HepG2 (cell line): Measurements from ENCODE around the gene RAPGEF5. TPM values are rescaled to one million over a fixed set of nuclear protein-coding genes. Genes with fewer than 3 reads are reported as not detected.

Source experiments
- ATAC-seq: fragments of 200-7000 bp; cut with Tn5 transposase; 3 replicates; pipeline ENCODE4 v1.9.1; 2020; ENCODE audit warnings: mild to moderate bottlenecking, moderate library complexity
- BruUV-seq: library from RNA; stranded (reverse); fragments of 400-500 nt; replicated peaks from 2 replicates; lab custom pipeline; 2021; lab: Mats Ljungman, UMichigan
- CTCF ChIA-PET: fragments of 300-600 bp; formaldehyde crosslinking; extraction: SDS; loops from one replicate; lab custom pipeline; 2021; ENCODE audit warnings: low total read pairs, inconsistent platforms, low intra/inter-chr PET ratio; lab: Yijun Ruan, JAX
- POLR2A ChIA-PET: fragments of 350-600 bp; sonication (Branson Sonifier 250); formaldehyde crosslinking; loops from one replicate; lab custom pipeline; 2020; ENCODE audit warnings: antibody characterized with exemption, inconsistent platforms; lab: Yijun Ruan, JAX
- DNase-seq: peaks from one replicate; pipeline ENCODE4 v3.0.0-alpha.2; 2015; ENCODE audit warnings: low spot score
- FAIRE-seq: peaks from 3 replicates; lab custom pipeline; 2011; peaks lifted over from hg19 to GRCh38; lab: Jason Lieb, UNC
- H2AFZ ChIP-seq: one replicate; pipeline ENCODE4 v1.6.1; 2011; ENCODE audit warnings: low read length, inconsistent platforms
- H3K27ac ChIP-seq: fragments of 300-600 bp; 3 replicates; pipeline ENCODE4 v1.8.0; 2011; ENCODE audit warnings: mixed run types, mild to moderate bottlenecking, mixed read lengths, low read length, inconsistent platforms; ENCODE audit not compliant: insufficient read depth; ENCODE audit errors: extremely low read length
- H3K27me3 ChIP-seq, 2 experiments: fragments of 200-600 bp in 1 of 2; 2 replicates in 1 of 2; 3 replicates in 1 of 2; pipeline versions ENCODE4 v1.6.0 to v1.8.0; 2011; ENCODE audit warnings: low read length in 2 of 2, mild to moderate bottlenecking in 2 of 2, moderate library complexity in 2 of 2, inconsistent platforms in 1 of 2; ENCODE audit not compliant: insufficient read depth in 2 of 2, control insufficient read depth in 1 of 2
- H3K36me3 ChIP-seq, 2 experiments: fragments of 200-600 bp in 1 of 2; replicated peaks in 1 of 2; 2 replicates in 1 of 2; 3 replicates in 1 of 2; pipeline versions ENCODE4 v1.5.1 to v1.8.0; 2011; ENCODE audit warnings: low read length in 2 of 2, inconsistent platforms in 1 of 2; ENCODE audit not compliant: insufficient read depth in 2 of 2, control insufficient read depth in 1 of 2
- H3K4me1 ChIP-seq: 2 replicates; pipeline ENCODE4 v1.5.1; 2012; ENCODE audit warnings: low read length, inconsistent platforms; ENCODE audit not compliant: insufficient read depth
- H3K4me2 ChIP-seq: 2 replicates; pipeline ENCODE4 v1.6.0; 2011; ENCODE audit warnings: low read depth, low read length, inconsistent platforms
- H3K4me3 ChIP-seq, 3 experiments: fragments of 200-600 bp in 1 of 3; sonication (generic), shearing (Covaris generic) in 1 of 3; replicated peaks in 1 of 3; 2 replicates each; pipeline ENCODE4 v1.5.1; 2011 to 2016; ENCODE audit warnings: low read length in 3 of 3, inconsistent platforms in 2 of 3, low read depth in 2 of 3, mild to moderate bottlenecking in 2 of 3, control low read depth in 1 of 3, mixed read lengths in 1 of 3; ENCODE audit not compliant: insufficient read depth in 1 of 3
- H3K79me2 ChIP-seq: one replicate; pipeline ENCODE4 v1.6.1; 2011; ENCODE audit warnings: low read length, inconsistent platforms; ENCODE audit not compliant: insufficient read depth
- H3K9ac ChIP-seq: 2 replicates; pipeline ENCODE4 v1.6.0; 2011; ENCODE audit warnings: mild to moderate bottlenecking, low read depth, low read length, inconsistent platforms; ENCODE audit not compliant: insufficient read depth
- H3K9me3 ChIP-seq: 2 replicates; pipeline ENCODE4 v1.5.1; 2012; ENCODE audit warnings: mild to moderate bottlenecking, low read length
- H4K20me1 ChIP-seq: 2 replicates; pipeline ENCODE4 v1.6.0; 2011; ENCODE audit warnings: inconsistent platforms, mild to moderate bottlenecking, low read length, moderate library complexity; ENCODE audit not compliant: insufficient read depth
- ARNT ChIP-seq: fragments of 450-650 bp; IDR thresholded peaks from 2 replicates; pipeline ENCODE4 v1.6.1; 2017
- FOSL2 ChIP-seq: sonication (generic); formaldehyde crosslinking; IDR thresholded peaks from 2 replicates; pipeline ENCODE4 v1.4.0; 2020; ENCODE audit warnings: missing genetic modification reagents
- FOXA1 ChIP-seq, 2 experiments: fragments of 450-650 bp in 1 of 2; sonication (generic) in 1 of 2; formaldehyde crosslinking in 1 of 2; IDR thresholded peaks; 2 replicates each; pipeline versions ENCODE4 v1.4.0 to v1.6.1; 2016 to 2020; ENCODE audit warnings: missing genetic modification reagents in 1 of 2
- ISL2 ChIP-seq: sonication (generic); formaldehyde crosslinking; IDR thresholded peaks from 2 replicates; pipeline ENCODE4 v1.5.0; 2020; ENCODE audit warnings: missing genetic modification reagents
- NFIC ChIP-seq: IDR thresholded peaks from 2 replicates; pipeline ENCODE4 v1.6.1; 2012; ENCODE audit warnings: mild to moderate bottlenecking, low read length, inconsistent platforms
- NRL ChIP-seq: sonication (generic); formaldehyde crosslinking; IDR thresholded peaks from 2 replicates; pipeline ENCODE4 v1.5.0; 2020; ENCODE audit warnings: missing genetic modification reagents, mild to moderate bottlenecking, moderate library complexity, borderline replicate concordance
- RCOR2 ChIP-seq: IDR thresholded peaks from 2 replicates; pipeline ENCODE4 v1.6.1; 2016; ENCODE audit warnings: missing biosample characterization, missing genetic modification reagents
- TEAD3 ChIP-seq: optimal IDR thresholded peaks from 2 replicates; pipeline ENCODE3; 2016; ENCODE audit warnings: borderline replicate concordance
- ZNF224 ChIP-seq: sonication (generic); formaldehyde crosslinking; IDR thresholded peaks from 2 replicates; pipeline ENCODE4 v1.5.0; 2020; ENCODE audit warnings: mild to moderate bottlenecking, missing genetic modification reagents
- ZNF577 ChIP-seq: sonication (generic); formaldehyde crosslinking; IDR thresholded peaks from 2 replicates; pipeline ENCODE4 v1.4.0; 2020; ENCODE audit warnings: mild to moderate bottlenecking, low read depth, missing genetic modification reagents, borderline replicate concordance
- WGBS: methylation state at CpG from one replicate; pipeline ENCODE4 v1.1.6; 2017; ENCODE audit warnings: low lambda C conversion rate; 5-methylcytosine and 5-hydroxymethylcytosine counted together
- in situ Hi-C: cut with HindIII; loops from 2 replicates; pipeline ENCODE4 v1.10.0; 2017; ENCODE audit warnings: low pct_unique_long_range_greater_than_20kb; ENCODE audit not compliant: extremely low pct_ligation_motif_present
- intact Hi-C: fragments of 100-400 bp; cut with micrococcal nuclease; formaldehyde crosslinking; loops from one replicate; pipeline ENCODE4 v1.10.0; 2022; ENCODE audit not compliant: unreplicated experiment
- polyA plus RNA-seq, 8 experiments: library from polyadenylated mRNA; depleted of rRNA in 3 of 8; stranded (reverse) in 7 of 8; unstranded in 1 of 8; fragments of >200 nt; fragmentation: Illumina TruSeq in 4 of 8; extraction: Trizol in 4 of 8; gene quantifications; 2 replicates each; pipeline versions ENCODE4 v1.2.1 to v1.2.3, GENCODE V29; 2011 to 2016; ENCODE audit warnings: low read depth in 4 of 8, missing spikeins in 1 of 8, mixed read lengths in 1 of 8; ENCODE audit not compliant: insufficient read depth in 1 of 8
- total RNA-seq, 5 experiments: library from RNA; depleted of rRNA; stranded (reverse); fragments of >200 nt; fragmentation: Illumina TruSeq; extraction: Trizol; gene quantifications; 2 replicates each; pipeline ENCODE4 v1.2.3, GENCODE V29; 2016; ENCODE audit warnings: low read depth in 1 of 5
- TF ChIP-seq, protein P1 (sequence below): IDR thresholded peaks from 2 replicates; pipeline ENCODE4 v1.6.1; 2016; ENCODE audit warnings: missing compliant biosample characterization, missing genetic modification reagents, borderline replicate concordance
- TF ChIP-seq, protein P2 (sequence below): sonication (generic); formaldehyde crosslinking; IDR thresholded peaks from 2 replicates; pipeline ENCODE4 v1.5.1; 2020; ENCODE audit warnings: missing genetic modification reagents, mild to moderate bottlenecking, borderline replicate concordance
- TF ChIP-seq, protein P3 (sequence below): sonication (generic); formaldehyde crosslinking; IDR thresholded peaks from 2 replicates; pipeline ENCODE4 v1.5.1; 2020; ENCODE audit warnings: mild to moderate bottlenecking, missing genetic modification reagents
- TF ChIP-seq, protein P4 (sequence below): sonication (generic); formaldehyde crosslinking; IDR thresholded peaks from 2 replicates; pipeline ENCODE4 v1.9.0; 2021; ENCODE audit warnings: missing genetic modification reagents, mild to moderate bottlenecking, borderline replicate concordance
- TF ChIP-seq, protein P5 (sequence below): sonication (generic); formaldehyde crosslinking; IDR thresholded peaks from 2 replicates; pipeline ENCODE4 v1.4.0; 2020; ENCODE audit warnings: missing genetic modification reagents

The RAPGEF5 gene
- total and polyA plus RNA-seq, 2 of the 13 experiments (the other 11 are each of a cell fraction or from before 2014, with no cell fraction given) = 17.1 to 23.4 TPM

DNA sequence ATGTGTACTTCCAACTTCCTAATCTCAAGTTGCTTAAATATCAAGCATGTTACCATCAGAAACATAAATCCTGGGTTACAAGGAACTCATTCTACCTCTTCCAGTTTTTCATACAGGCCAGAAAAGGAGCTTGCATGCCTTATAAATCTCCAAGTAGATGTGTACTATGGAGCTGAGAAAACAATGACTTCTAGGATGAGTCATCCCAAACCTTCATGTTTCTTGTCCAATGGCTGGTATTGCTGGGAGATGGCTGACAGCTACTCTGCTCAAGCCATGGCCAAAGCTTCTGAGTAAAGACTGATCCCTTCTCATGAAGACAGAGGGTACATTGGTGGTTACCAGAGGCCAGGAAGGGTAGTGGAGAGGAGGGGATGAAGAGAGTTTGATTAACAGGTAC, 8.6 kb downstream of the RAPGEF5 start (continued):
- TF ChIP-seq FOSL2 (CRISPR knock-in tag) = peak; percentile 75
- TF ChIP-seq ARNT = no peak
- no peak for TF ChIP-seq ZNF224 (CRISPR knock-in tag)
- no peak for TF ChIP-seq NFIC

DNA sequence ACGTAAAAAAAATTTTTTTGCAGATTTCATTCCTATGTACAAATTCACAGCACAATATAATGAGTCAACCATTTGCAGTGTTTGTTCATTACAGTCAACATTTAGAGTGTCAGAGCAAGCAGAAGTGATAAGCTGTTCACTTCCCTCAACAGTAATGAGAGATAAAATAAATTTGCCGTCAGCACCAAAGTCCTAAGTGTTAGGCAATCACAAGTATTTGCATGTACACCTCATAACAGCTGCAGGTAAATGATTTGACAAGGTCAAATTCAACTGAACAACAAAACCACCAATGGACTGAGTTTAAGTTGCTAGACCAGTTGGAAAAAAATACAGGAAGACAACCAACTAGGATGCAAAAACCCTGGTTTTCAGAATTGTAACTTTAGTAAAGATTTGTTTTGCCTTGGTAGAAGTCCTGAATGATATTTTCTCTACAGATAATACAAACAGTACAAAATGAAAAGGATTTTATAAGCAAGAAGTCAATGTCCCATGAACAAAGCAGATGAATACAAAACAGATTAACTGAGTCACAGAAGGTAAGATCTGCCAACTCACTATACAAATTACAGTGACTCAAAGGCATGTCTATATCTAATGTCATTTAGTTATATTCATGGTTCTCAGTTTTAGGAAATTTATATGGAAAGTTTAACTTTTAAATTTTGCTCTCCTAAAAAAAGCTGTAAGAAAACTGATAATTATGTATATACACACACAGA, 10.4 kb downstream of the RAPGEF5 start:
- H2AFZ ChIP-seq = no peak overlapping the region
- H3K4me1 ChIP-seq = peaks cover 100% of the 10 kb centered on the region
- 10% methylated on average over 2 of the region's 2 CpGs for WGBS
- no TSS peak for BruUV-seq
- H3K4me2 ChIP-seq = peak overlapping the region; percentile 49
- H3K79me2 ChIP-seq = peaks cover 99% of the 10 kb centered on the region
- H3K27ac ChIP-seq = peak overlapping the region; percentile 56
- CTCF ChIA-PET = no interaction called here
- no peaks in the 10 kb centered on the region for H3K9me3 ChIP-seq
- FAIRE-seq = no peak
- H3K9ac ChIP-seq = peak overlapping the region; percentile 14; the same call in 1 of the 2 replicates
- DNase-seq = peak; percentile 74
- H3K4me3 ChIP-seq = peak overlapping the region in 1 of 3 experiments; percentile 17; a peak in 1 of 6 replicates
- H3K36me3 ChIP-seq = peaks cover 0 to 18% of the 10 kb centered on the region in 2 experiments; a peak in 3 of 5 replicates
- H3K27me3 ChIP-seq = no peaks in the 10 kb centered on the region
- peak; percentile 73 for ATAC-seq
- H4K20me1 ChIP-seq = peaks cover 35% of the 10 kb centered on the region
- intact Hi-C loops = no loop called here
- POLR2A ChIA-PET = interaction anchor here (0.9 to 2.8 kb wide), 2 partner anchors 10 to 12 kb away, joined by 3 to 17 read pairs; partner anchors contain the start of gene RAPGEF5
- in situ Hi-C loops = no loop called here
- TF ChIP-seq FOXA1 (IDR thresholded peaks at IDR 0.05) = no peak
- no peak for TF ChIP-seq FOXA1 (CRISPR knock-in tag; IDR thresholded peaks at IDR 0.05)
- TF ChIP-seq, protein P1, sequence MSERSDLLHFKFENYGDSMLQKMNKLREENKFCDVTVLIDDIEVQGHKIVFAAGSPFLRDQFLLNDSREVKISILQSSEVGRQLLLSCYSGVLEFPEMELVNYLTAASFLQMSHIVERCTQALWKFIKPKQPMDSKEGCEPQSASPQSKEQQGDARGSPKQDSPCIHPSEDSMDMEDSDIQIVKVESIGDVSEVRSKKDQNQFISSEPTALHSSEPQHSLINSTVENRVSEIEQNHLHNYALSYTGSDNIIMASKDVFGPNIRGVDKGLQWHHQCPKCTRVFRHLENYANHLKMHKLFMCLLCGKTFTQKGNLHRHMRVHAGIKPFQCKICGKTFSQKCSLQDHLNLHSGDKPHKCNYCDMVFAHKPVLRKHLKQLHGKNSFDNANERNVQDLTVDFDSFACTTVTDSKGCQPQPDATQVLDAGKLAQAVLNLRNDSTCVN (CRISPR knock-in tag) = no peak
- peak; percentile 68 for TF ChIP-seq TEAD3 (CRISPR knock-in tag)
- TF ChIP-seq ISL2 = peak; percentile 75
- no peak for TF ChIP-seq NRL
- TF ChIP-seq, protein P2, sequence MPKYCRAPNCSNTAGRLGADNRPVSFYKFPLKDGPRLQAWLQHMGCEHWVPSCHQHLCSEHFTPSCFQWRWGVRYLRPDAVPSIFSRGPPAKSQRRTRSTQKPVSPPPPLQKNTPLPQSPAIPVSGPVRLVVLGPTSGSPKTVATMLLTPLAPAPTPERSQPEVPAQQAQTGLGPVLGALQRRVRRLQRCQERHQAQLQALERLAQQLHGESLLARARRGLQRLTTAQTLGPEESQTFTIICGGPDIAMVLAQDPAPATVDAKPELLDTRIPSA (CRISPR knock-in tag) = no peak
- TF ChIP-seq, protein P3, sequence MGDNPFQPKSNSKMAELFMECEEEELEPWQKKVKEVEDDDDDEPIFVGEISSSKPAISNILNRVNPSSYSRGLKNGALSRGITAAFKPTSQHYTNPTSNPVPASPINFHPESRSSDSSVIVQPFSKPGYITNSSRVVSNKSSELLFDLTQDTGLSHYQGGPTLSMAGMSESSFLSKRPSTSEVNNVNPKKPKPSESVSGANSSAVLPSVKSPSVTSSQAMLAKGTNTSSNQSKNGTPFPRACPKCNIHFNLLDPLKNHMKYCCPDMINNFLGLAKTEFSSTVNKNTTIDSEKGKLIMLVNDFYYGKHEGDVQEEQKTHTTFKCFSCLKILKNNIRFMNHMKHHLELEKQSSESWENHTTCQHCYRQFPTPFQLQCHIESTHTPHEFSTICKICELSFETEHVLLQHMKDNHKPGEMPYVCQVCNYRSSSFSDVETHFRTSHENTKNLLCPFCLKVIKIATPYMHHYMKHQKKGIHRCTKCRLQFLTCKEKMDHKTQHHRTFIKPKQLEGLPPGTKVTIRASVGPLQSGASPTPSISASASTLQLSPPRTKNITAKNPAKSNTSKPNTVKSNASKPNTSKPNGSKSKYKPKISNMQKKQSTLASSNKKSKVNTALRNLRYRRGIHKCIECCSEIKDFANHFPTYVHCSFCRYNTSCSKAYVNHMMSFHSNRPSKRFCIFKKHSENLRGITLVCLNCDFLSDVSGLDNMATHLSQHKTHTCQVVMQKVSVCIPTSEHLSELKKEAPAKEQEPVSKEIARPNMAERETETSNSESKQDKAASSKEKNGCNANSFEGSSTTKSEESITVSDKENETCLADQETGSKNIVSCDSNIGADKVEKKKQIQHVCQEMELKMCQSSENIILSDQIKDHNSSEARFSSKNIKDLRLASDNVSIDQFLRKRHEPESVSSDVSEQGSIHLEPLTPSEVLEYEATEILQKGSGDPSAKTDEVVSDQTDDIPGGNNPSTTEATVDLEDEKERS = no peak
- TF ChIP-seq, protein P4, sequence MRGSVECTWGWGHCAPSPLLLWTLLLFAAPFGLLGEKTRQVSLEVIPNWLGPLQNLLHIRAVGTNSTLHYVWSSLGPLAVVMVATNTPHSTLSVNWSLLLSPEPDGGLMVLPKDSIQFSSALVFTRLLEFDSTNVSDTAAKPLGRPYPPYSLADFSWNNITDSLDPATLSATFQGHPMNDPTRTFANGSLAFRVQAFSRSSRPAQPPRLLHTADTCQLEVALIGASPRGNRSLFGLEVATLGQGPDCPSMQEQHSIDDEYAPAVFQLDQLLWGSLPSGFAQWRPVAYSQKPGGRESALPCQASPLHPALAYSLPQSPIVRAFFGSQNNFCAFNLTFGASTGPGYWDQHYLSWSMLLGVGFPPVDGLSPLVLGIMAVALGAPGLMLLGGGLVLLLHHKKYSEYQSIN = no peak
- TF ChIP-seq, protein P5, sequence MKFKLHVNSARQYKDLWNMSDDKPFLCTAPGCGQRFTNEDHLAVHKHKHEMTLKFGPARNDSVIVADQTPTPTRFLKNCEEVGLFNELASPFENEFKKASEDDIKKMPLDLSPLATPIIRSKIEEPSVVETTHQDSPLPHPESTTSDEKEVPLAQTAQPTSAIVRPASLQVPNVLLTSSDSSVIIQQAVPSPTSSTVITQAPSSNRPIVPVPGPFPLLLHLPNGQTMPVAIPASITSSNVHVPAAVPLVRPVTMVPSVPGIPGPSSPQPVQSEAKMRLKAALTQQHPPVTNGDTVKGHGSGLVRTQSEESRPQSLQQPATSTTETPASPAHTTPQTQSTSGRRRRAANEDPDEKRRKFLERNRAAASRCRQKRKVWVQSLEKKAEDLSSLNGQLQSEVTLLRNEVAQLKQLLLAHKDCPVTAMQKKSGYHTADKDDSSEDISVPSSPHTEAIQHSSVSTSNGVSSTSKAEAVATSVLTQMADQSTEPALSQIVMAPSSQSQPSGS (CRISPR knock-in tag) = 0 out of 2 replicates have a peak, but pooled peaks have one; percentile 37
- TF ChIP-seq RCOR2 (CRISPR knock-in tag) = no peak
- no peak for TF ChIP-seq ZNF577
